Measurements from ENCODE around the gene PHF19.

Gene PHF19

DNA sequence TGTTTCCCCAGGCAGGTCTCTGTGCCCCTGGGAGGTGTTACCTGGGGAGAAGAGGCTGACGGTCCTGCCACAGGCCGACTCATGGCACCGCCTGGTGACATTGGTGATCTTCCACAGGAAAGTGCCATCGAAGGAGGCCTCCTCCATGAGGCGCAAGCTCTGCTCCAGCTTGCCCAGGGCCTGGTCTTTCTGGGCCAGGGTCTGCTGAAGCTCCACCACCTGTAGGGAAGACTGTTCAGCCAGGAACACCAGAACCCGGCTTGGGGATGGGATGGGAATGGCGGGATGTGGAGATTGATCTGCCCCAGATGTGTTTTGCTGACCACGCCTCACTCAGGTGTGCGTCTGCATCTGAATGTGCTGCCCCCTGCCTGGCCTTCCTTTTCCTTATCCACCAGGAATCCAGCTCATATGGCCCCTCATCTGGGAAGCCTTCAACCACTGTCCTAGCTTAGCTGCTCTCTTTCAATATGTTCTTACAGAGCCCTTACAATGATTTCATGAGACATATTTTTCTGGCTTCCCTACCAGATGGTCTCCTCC lies 34.4 kb upstream of the PHF19 start:
- TF ChIP-seq CTCF (IDR thresholded peaks at IDR 0.05) (no peak), ZFX (IDR thresholded peaks at IDR 0.05; ENCODE audit: borderline replicate concordance) (no peak)
- H3K27ac ChIP-seq = no peak overlapping the region

DNA sequence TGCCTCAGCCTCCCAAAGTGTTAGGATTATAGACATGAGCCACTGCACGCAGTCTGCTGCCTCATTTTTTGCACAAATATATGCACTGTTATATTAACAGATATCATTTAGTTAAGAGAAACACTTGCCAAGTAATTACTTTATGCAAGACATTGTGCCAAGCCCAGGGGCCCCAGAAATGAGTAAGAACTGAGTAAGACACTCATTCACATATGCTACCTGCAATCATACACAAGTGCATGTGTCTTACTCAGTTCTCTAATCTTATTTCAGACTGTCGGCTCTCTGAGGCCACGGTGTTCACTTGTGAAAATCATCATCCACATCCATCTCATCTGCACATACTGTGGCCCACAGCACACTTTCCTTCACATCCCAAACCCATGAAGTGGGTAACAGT lies 33.7 kb upstream of the PHF19 start:
- TF ChIP-seq ZFX (IDR thresholded peaks at IDR 0.05; ENCODE audit: borderline replicate concordance) (no peak), CTCF (IDR thresholded peaks at IDR 0.05) (no peak)
- H3K27ac ChIP-seq = no peak overlapping the region

GRCh38 chr9:120909904-120910303 lies 32.9 kb upstream of the PHF19 start:
- no peak for TF ChIP-seq CTCF (IDR thresholded peaks at IDR 0.05)
- H3K27ac ChIP-seq = no peak overlapping the region

DNA sequence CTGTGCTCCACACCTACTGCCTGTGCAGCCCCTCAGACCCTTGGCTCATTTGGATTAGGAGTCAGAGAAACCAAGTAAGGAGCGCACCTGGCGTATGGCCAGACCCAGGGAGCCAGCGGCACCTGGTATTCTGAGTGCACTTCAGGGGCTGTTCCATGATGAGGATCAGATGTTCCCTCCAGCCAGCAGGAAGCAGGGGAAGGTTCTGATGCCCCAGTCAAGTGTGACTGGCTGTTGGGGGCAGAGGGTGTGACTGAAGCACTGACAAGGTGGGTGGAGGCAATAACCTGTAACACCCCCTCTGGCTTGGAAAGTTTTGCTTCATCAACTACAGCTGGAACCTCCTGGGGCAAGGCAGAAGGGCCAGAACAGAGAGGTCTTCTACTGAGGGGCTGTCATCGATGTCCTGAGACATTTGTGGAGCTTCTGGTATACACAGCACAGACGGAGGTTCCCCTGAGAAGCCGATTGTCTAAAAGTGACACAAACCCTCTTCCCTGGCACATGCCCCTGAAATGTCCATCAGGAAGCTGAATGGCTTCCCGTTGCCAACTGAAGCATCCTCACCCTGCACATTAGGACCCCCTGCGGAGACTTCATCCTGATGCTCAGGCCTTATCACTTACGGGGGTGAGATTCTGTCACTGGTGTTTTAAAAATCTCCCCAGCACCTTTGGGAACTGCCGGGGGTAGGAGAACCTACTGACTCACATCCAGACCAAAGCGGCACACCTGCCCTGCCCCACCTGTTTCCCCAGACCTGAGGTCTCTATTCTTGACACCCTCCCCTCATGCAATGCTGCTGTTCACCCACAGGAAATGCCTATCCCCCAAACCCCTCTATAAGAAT lies 28.6 kb upstream of the PHF19 start:
- H3K27ac ChIP-seq = no peak overlapping the region
- TF ChIP-seq CTCF (IDR thresholded peaks at IDR 0.05) (no peak), ZFX (IDR thresholded peaks at IDR 0.05; ENCODE audit: borderline replicate concordance) (no peak)

DNA sequence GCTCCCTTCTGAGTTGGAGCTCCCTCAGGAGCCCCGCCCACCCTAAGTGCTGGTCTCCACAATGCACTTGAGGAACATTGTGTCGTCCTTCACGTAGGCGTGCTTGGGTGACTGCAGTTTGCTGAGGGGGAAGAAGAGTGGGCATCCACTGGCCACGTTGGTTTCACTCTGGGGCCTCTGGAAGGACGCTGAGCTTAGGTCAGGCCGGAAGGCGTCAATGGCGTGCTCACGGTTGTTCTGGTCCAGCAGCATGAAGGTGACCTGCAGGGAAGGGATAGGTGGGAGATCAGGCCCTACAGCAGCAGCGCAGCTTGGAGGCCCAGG lies 28.0 kb upstream of the PHF19 start:
- no peak for TF ChIP-seq ZFX (IDR thresholded peaks at IDR 0.05; ENCODE audit: borderline replicate concordance)
- no peak for TF ChIP-seq CTCF (IDR thresholded peaks at IDR 0.05)
- no peak overlapping the region for H3K27ac ChIP-seq

- TF ChIP-seq CTCF (IDR thresholded peaks at IDR 0.05) (no peak), ZFX (IDR thresholded peaks at IDR 0.05; ENCODE audit: borderline replicate concordance) (no peak)
- H3K27ac ChIP-seq = no peak overlapping the region
Observed at GRCh38 chr9:120904061-120904977, 27.3 kb upstream of the PHF19 start.

All from 22Rv1 (cell line).